Osteocyte (in vitro differentiated cells): Measurements from ENCODE around the gene URB1. TPM values are rescaled to one million over a fixed set of nuclear protein-coding genes. Genes with fewer than 3 reads are reported as not detected.
A peak's percentile ranks its signal among the peaks of the same experiment; 100 is the strongest.

ENCODE experiments used
- DNase-seq: peaks from one replicate; pipeline ENCODE4 v3.0.0; 2021; ENCODE audit warnings: mixed read lengths; ENCODE audit not compliant: unreplicated experiment; ENCODE audit errors: extremely low spot score
- H3K27ac Mint-ChIP-seq: one replicate; pipeline ENCODE4 v1.8.0; 2021; ENCODE audit warnings: mild to moderate bottlenecking, mixed read lengths; ENCODE audit not compliant: unreplicated experiment
- H3K27me3 Mint-ChIP-seq: one replicate; pipeline ENCODE4 v1.8.0; 2021; ENCODE audit warnings: mixed read lengths; ENCODE audit not compliant: unreplicated experiment
- H3K36me3 Mint-ChIP-seq: one replicate; pipeline ENCODE4 v1.8.0; 2021; ENCODE audit warnings: mixed read lengths; ENCODE audit not compliant: unreplicated experiment
- H3K4me1 Mint-ChIP-seq: one replicate; pipeline ENCODE4 v1.8.0; 2021; ENCODE audit warnings: mixed read lengths; ENCODE audit not compliant: unreplicated experiment
- H3K4me3 Mint-ChIP-seq: one replicate; pipeline ENCODE4 v1.8.0; 2021; ENCODE audit warnings: mild to moderate bottlenecking, moderate library complexity, mixed read lengths; ENCODE audit not compliant: unreplicated experiment
- H3K9me3 Mint-ChIP-seq: one replicate; pipeline ENCODE4 v1.8.0; 2021; ENCODE audit warnings: mixed read lengths; ENCODE audit not compliant: unreplicated experiment
- total RNA-seq: library from RNA; stranded (reverse); gene quantifications from 2 replicates; pipeline ENCODE4 v1.2.1, GENCODE V29; 2021
- TF ChIP-seq, protein P1 (sequence below): fragments of 200-600 bp; sonication (generic); IDR thresholded peaks from 2 replicates; pipeline ENCODE4 v1.5.0; 2021; ENCODE audit warnings: antibody characterized with exemption, mild to moderate bottlenecking, moderate library complexity

URB1 gene
- total RNA-seq, 1 donor from 2014 or later: 15.4 TPM

DNA sequence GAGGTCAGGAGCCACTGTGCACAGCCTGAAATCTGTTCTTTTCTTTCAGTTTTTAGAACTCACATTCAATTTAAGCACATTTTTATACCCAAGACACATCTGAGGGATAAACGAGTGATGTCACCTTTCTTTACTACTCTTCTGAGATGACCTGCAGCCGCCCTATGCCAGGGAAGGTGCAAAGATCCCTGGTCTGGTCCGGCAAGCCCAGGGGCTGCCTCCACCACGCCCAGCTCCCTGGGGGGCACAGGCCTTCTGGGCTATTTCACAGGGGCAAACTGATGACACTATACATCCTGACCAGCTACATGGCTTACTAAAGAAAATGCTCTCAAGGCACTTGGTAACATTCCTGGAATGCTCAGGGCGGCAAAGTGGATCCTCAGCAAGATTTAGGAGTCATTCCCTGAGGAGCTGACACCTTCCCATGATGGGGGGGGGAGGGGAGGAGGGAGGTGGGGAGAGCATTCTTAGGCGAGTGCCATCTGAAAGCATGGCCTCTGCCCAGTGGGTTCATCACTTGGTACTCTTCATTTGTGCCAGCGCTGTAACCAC is 82.8 kb downstream of the URB1 start:
- no peak overlapping the region for H3K27ac Mint-ChIP-seq
- peaks cover 15% of the 10 kb centered on the region for H3K36me3 Mint-ChIP-seq
- TF ChIP-seq, protein P1, sequence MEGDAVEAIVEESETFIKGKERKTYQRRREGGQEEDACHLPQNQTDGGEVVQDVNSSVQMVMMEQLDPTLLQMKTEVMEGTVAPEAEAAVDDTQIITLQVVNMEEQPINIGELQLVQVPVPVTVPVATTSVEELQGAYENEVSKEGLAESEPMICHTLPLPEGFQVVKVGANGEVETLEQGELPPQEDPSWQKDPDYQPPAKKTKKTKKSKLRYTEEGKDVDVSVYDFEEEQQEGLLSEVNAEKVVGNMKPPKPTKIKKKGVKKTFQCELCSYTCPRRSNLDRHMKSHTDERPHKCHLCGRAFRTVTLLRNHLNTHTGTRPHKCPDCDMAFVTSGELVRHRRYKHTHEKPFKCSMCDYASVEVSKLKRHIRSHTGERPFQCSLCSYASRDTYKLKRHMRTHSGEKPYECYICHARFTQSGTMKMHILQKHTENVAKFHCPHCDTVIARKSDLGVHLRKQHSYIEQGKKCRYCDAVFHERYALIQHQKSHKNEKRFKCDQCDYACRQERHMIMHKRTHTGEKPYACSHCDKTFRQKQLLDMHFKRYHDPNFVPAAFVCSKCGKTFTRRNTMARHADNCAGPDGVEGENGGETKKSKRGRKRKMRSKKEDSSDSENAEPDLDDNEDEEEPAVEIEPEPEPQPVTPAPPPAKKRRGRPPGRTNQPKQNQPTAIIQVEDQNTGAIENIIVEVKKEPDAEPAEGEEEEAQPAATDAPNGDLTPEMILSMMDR: no peak
- no peaks in the 10 kb centered on the region for H3K27me3 Mint-ChIP-seq
- H3K4me1 Mint-ChIP-seq: no peaks in the 10 kb centered on the region
- no peak overlapping the region for H3K4me3 Mint-ChIP-seq
- no peaks in the 10 kb centered on the region for H3K9me3 Mint-ChIP-seq
- peak; percentile 63 for DNase-seq

DNA sequence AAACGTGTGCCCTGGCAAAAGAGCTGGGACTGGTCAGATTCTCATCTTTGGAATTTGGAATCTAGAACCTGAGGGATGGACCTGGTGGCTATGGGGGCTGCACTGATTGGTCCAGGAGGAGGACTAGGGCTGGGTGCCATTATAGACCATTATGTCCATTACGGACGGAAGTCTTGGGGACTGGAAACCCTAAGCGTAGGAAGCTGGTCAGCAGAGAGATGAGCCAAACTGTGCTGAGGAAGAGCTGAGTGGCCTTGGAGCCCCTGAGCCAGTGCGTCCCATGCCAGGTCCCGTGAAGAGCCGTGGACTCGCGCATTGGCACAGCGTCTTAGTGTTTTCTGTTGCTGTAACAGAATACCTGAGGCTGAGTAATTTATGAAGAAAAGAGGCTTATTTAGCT is 84.1 kb downstream of the URB1 start:
- Mint-ChIP-seq H3K4me3 (no peak overlapping the region), H3K4me1 (no peaks in the 10 kb centered on the region)

DNA sequence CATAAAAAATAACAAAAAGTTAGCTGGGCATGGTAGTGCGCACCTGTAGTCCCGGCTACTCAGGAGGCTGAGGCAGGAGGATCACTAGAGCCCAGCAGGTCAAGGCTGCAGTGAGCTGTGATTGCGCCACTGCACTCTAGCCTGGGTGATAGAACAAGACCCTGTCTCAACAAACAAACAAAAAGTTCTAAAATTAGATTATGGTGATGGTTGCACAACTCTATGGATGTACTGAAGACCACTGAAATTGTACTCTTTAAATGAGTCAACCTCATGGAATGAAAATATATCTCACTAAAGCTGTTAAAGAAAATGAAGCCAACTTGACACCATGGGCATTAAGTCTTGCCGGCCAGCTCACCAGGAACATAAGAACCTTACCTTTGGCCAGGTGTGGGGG is 85.1 kb downstream of the URB1 start:
- TF ChIP-seq, protein P1: no peak
- Mint-ChIP-seq H3K9me3 (no peaks in the 10 kb centered on the region), H3K4me3 (no peak overlapping the region), H3K27ac (no peak overlapping the region), H3K27me3 (no peaks in the 10 kb centered on the region), H3K4me1 (no peaks in the 10 kb centered on the region), H3K36me3 (peaks cover 12% of the 10 kb centered on the region)
- DNase-seq: no peak

More for the DNA sequence above, 84.1 kb downstream of the URB1 start:
- H3K9me3 Mint-ChIP-seq: no peaks in the 10 kb centered on the region
- H3K27me3 Mint-ChIP-seq: no peaks in the 10 kb centered on the region
- peaks cover 12% of the 10 kb centered on the region for H3K36me3 Mint-ChIP-seq
- DNase-seq: peak; percentile 65
- TF ChIP-seq, protein P1: no peak
- H3K27ac Mint-ChIP-seq: no peak overlapping the region

DNA sequence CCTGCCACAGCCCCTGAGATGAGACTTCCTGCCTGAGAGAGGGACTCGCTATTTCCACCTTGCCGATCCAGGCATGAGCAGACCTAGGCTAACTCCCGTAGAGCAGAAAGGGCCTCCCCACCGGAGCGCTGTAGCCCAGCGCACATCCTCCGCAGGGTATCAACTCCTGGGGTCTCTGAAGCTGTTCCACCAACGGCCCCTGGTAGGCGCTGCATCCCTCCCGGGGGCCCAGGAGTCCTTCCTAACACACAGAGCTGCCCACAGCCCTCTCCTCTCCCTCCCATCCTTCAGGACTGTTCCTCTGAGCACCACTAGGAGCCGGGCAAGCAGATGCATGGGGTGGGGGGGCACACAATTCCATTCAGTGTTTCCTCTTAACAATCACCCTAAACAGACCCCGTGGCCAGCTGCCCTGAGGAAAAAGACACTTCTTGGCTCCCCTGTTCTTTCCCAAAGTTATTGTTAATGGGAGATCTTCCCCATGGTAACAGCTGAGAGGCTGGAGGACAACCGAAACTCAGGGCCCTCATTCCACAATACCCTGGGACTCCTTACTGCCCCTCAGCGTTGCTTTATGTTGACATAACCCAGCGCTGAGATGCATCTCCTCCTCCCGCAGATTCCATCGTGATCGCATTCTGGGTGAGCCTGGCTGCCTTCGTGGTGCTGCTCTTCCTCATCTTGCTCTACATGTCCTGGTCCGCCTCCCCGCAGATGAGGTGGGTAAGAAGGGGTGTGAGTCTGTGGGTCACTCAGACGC is 86.6 kb downstream of the URB1 start:
- TF ChIP-seq, protein P1: no peak
- no peaks in the 10 kb centered on the region for H3K27me3 Mint-ChIP-seq
- H3K4me1 Mint-ChIP-seq: no peaks in the 10 kb centered on the region
- no peak overlapping the region for H3K27ac Mint-ChIP-seq
- H3K36me3 Mint-ChIP-seq: peaks cover 9% of the 10 kb centered on the region
- H3K4me3 Mint-ChIP-seq: no peak overlapping the region
- no peaks in the 10 kb centered on the region for H3K9me3 Mint-ChIP-seq
- no peak for DNase-seq

DNA sequence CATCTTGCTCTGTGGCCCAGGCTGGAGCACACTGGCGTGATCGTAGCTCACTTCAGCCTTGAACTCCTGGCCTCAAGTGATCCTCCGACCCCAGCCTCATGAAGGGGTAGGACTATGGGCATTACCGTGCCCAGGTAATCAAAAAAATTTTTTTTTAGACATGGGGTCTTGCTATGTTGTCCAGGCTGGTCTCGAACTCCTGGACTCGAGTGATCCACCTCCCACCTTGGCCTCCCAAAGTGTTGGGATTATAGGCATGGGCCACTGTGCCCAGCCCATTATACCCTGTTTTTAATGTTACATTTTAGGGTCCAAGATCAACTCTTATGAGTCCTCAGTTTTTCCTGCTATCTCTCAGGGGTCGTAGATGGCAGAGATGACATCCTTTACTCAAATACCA is 87.8 kb downstream of the URB1 start:
- no peak for DNase-seq
- TF ChIP-seq, protein P1: no peak
- peaks cover 5% of the 10 kb centered on the region for H3K36me3 Mint-ChIP-seq
- no peak overlapping the region for H3K27ac Mint-ChIP-seq
- H3K27me3 Mint-ChIP-seq: no peaks in the 10 kb centered on the region
- H3K4me1 Mint-ChIP-seq: no peaks in the 10 kb centered on the region
- no peak overlapping the region for H3K4me3 Mint-ChIP-seq
- H3K9me3 Mint-ChIP-seq: no peaks in the 10 kb centered on the region
